ENCODE measurements around the gene OCRL. TPM values are rescaled to one million over a fixed set of nuclear protein-coding genes. Genes with fewer than 3 reads are reported as not detected.

OCRL gene
- total RNA-seq, result 1 to 10 TPM; 3.6 to 3.9 TPM

- Mint-ChIP-seq H3K4me1 (ENCODE audit: low read depth) (peaks cover 5% of the 10 kb centered on the region), H3K9me3 (no peaks in the 10 kb centered on the region), H3K27ac (no peak within 1 kb of the TSS), H3K36me3 (ENCODE audit: low read depth) (no peaks in the 10 kb centered on the region), H3K27me3 (ENCODE audit: low read depth) (no peaks in the 10 kb centered on the region), H3K4me3 (peak within 1 kb of the TSS; percentile 71)
- CTCF ChIA-PET, result interaction anchor here (0.7 kb wide), 1 partner anchor 520 kb away, joined by 3 read pairs; no protein-coding TSS in a partner anchor
- DNase-seq, result peak; percentile 67
- intact Hi-C loops (cut with micrococcal nuclease), result loop anchor here (2.0 kb wide), 1 partner anchor 17 kb away; the partner anchor contains the start of gene SMARCA1
Observed at GRCh38 chrX:129540068-129540653, at the start of gene OCRL. Gene OCRL (plus strand): TSS chrX:129540259. CDS start chrX:129540440, 181 bp downstream.

DNA sequence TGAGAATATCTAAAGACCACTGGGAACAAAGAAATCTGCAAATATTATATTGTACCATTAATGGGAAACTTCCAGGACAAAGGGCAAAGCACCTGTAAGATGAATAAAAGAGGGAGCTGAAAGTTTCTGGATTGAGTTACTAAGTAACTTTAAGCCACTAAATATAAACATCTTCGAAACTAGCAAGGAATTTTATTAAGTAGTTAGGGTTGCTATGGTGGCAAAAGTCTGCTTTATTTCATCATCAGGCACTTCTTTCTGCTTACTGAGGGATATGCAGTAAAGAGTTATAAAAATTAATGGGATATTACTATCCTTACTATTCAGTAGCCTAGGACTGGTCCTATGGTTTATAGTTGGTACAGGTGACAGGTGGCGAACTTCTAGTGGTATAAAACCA, 49.7 kb upstream of the OCRL start:
- Mint-ChIP-seq H3K36me3 (ENCODE audit: low read depth) (no peaks in the 10 kb centered on the region), H3K4me1 (ENCODE audit: low read depth) (no peaks in the 10 kb centered on the region), H3K27me3 (ENCODE audit: low read depth) (no peaks in the 10 kb centered on the region), H3K4me3 (no peak overlapping the region), H3K9me3 (no peaks in the 10 kb centered on the region), H3K27ac (no peak overlapping the region)
- CTCF ChIA-PET, result no interaction called here
- DNase-seq, result no peak
- intact Hi-C loops (cut with micrococcal nuclease), result no loop called here

- H3K27me3 Mint-ChIP-seq (ENCODE audit: low read depth), result no peaks in the 10 kb centered on the region
- H3K4me1 Mint-ChIP-seq (ENCODE audit: low read depth), result no peaks in the 10 kb centered on the region
- intact Hi-C loops (cut with micrococcal nuclease), result no loop called here
- no peak overlapping the region for H3K27ac Mint-ChIP-seq
- H3K36me3 Mint-ChIP-seq (ENCODE audit: low read depth), result no peaks in the 10 kb centered on the region
- no peak for DNase-seq
- no peaks in the 10 kb centered on the region for H3K9me3 Mint-ChIP-seq
- CTCF ChIA-PET, result no interaction called here
- no peak overlapping the region for H3K4me3 Mint-ChIP-seq
Observed at GRCh38 chrX:129493643-129494042, 46.4 kb upstream of the OCRL start.

DNA sequence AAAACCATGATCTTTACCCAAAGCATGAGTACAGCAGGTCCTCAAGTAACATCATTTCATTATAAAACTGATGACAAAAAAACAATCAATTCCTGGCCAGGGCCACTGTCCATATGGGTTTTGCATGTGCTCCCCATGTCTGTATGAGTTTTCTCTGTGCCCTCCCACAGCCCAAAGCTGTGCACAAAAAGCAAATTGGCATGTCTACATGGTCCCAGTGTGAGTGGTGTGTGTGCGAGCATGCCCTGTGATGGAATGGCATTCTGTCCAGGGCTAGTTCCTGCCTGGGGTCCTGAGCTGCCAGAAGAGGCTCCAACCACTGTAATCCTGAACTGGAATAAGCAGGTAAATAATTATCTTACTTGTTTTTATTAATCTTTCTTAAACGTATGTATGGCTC, 45.2 kb upstream of the OCRL start:
- CTCF ChIA-PET, result no interaction called here
- intact Hi-C loops (cut with micrococcal nuclease), result no loop called here
- H3K27me3 Mint-ChIP-seq (ENCODE audit: low read depth), result no peaks in the 10 kb centered on the region
- no peaks in the 10 kb centered on the region for H3K36me3 Mint-ChIP-seq (ENCODE audit: low read depth)
- no peak overlapping the region for H3K27ac Mint-ChIP-seq
- no peak for DNase-seq
- H3K9me3 Mint-ChIP-seq, result no peaks in the 10 kb centered on the region
- no peak overlapping the region for H3K4me3 Mint-ChIP-seq
- H3K4me1 Mint-ChIP-seq (ENCODE audit: low read depth), result no peaks in the 10 kb centered on the region

- no peak for DNase-seq
- H3K27ac Mint-ChIP-seq, result no peak overlapping the region
- H3K4me3 Mint-ChIP-seq, result no peak overlapping the region
- intact Hi-C loops (cut with micrococcal nuclease), result no loop called here
- CTCF ChIA-PET, result no interaction called here
- no peaks in the 10 kb centered on the region for H3K36me3 Mint-ChIP-seq (ENCODE audit: low read depth)
- H3K4me1 Mint-ChIP-seq (ENCODE audit: low read depth), result no peaks in the 10 kb centered on the region
- no peaks in the 10 kb centered on the region for H3K27me3 Mint-ChIP-seq (ENCODE audit: low read depth)
- H3K9me3 Mint-ChIP-seq, result no peaks in the 10 kb centered on the region
Observed at GRCh38 chrX:129495900-129496299, 44.2 kb upstream of the OCRL start.

- H3K9me3 Mint-ChIP-seq, result no peaks in the 10 kb centered on the region
- H3K27me3 Mint-ChIP-seq (ENCODE audit: low read depth), result no peaks in the 10 kb centered on the region
- H3K4me1 Mint-ChIP-seq (ENCODE audit: low read depth), result no peaks in the 10 kb centered on the region
- intact Hi-C loops (cut with micrococcal nuclease), result no loop called here
- H3K36me3 Mint-ChIP-seq (ENCODE audit: low read depth), result no peaks in the 10 kb centered on the region
- no peak for DNase-seq
- CTCF ChIA-PET, result no interaction called here
- no peak overlapping the region for H3K27ac Mint-ChIP-seq
- no peak overlapping the region for H3K4me3 Mint-ChIP-seq
Observed at GRCh38 chrX:129496625-129497024, 43.4 kb upstream of the OCRL start.

GRCh38 chrX:129497146-129497843, 42.8 kb upstream of the OCRL start:
- CTCF ChIA-PET, result no interaction called here
- no peak for DNase-seq
- H3K9me3 Mint-ChIP-seq, result no peaks in the 10 kb centered on the region

GRCh38 chrX:129510331-129510730, 29.7 kb upstream of the OCRL start:
- CTCF ChIA-PET, result no interaction called here
- DNase-seq, result no peak
- intact Hi-C loops (cut with micrococcal nuclease), result no loop called here
- no peaks in the 10 kb centered on the region for H3K27me3 Mint-ChIP-seq (ENCODE audit: low read depth)
- H3K4me1 Mint-ChIP-seq (ENCODE audit: low read depth), result no peaks in the 10 kb centered on the region
- H3K36me3 Mint-ChIP-seq (ENCODE audit: low read depth), result no peaks in the 10 kb centered on the region
- H3K9me3 Mint-ChIP-seq, result no peaks in the 10 kb centered on the region
- H3K4me3 Mint-ChIP-seq, result no peak overlapping the region
- H3K27ac Mint-ChIP-seq, result no peak overlapping the region

More at GRCh38 chrX:129497146-129497843, 42.8 kb upstream of the OCRL start:
- H3K4me3 Mint-ChIP-seq, result no peak overlapping the region
- no peaks in the 10 kb centered on the region for H3K4me1 Mint-ChIP-seq (ENCODE audit: low read depth)
- intact Hi-C loops (cut with micrococcal nuclease), result no loop called here
- no peaks in the 10 kb centered on the region for H3K36me3 Mint-ChIP-seq (ENCODE audit: low read depth)
- H3K27ac Mint-ChIP-seq, result no peak overlapping the region
- H3K27me3 Mint-ChIP-seq (ENCODE audit: low read depth), result no peaks in the 10 kb centered on the region

GRCh38 chrX:129511689-129512088, 28.4 kb upstream of the OCRL start:
- H3K4me1 Mint-ChIP-seq (ENCODE audit: low read depth), result no peaks in the 10 kb centered on the region
- H3K27me3 Mint-ChIP-seq (ENCODE audit: low read depth), result no peaks in the 10 kb centered on the region
- no peaks in the 10 kb centered on the region for H3K9me3 Mint-ChIP-seq
- H3K4me3 Mint-ChIP-seq, result no peak overlapping the region
- DNase-seq, result no peak
- no peak overlapping the region for H3K27ac Mint-ChIP-seq
- no peaks in the 10 kb centered on the region for H3K36me3 Mint-ChIP-seq (ENCODE audit: low read depth)
- CTCF ChIA-PET, result no interaction called here
- intact Hi-C loops (cut with micrococcal nuclease), result no loop called here

DNA sequence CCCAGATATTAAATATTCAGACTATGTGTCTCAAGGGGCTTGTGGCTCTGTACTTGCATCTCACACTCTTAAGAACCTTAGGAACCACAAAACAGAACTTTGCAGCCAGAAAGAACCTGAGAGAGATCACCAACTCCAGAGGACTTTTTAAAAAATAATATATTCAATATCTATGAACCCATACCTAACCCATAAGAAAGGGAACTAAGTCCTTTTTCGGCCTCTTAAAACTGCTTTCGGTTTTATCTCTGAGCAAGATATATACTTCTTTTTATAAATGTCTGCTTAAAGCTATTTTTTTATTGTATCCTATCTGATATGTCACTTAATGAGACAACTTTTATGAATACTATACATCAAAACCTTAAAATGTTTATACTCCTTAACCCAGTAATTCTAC, 27.6 kb upstream of the OCRL start:
- no peak for DNase-seq
- CTCF ChIA-PET, result no interaction called here
- no peaks in the 10 kb centered on the region for H3K27me3 Mint-ChIP-seq (ENCODE audit: low read depth)
- H3K36me3 Mint-ChIP-seq (ENCODE audit: low read depth), result no peaks in the 10 kb centered on the region
- H3K4me3 Mint-ChIP-seq, result no peak overlapping the region
- H3K27ac Mint-ChIP-seq, result no peak overlapping the region
- H3K9me3 Mint-ChIP-seq, result no peaks in the 10 kb centered on the region
- no peaks in the 10 kb centered on the region for H3K4me1 Mint-ChIP-seq (ENCODE audit: low read depth)
- intact Hi-C loops (cut with micrococcal nuclease), result no loop called here

GRCh38 chrX:129516402-129516801, 23.7 kb upstream of the OCRL start:
- Mint-ChIP-seq H3K4me1 (ENCODE audit: low read depth) (no peaks in the 10 kb centered on the region), H3K9me3 (no peaks in the 10 kb centered on the region), H3K4me3 (no peak overlapping the region), H3K27me3 (ENCODE audit: low read depth) (no peaks in the 10 kb centered on the region), H3K27ac (no peak overlapping the region), H3K36me3 (ENCODE audit: low read depth) (no peaks in the 10 kb centered on the region)
- intact Hi-C loops (cut with micrococcal nuclease), result no loop called here
- no peak for DNase-seq
- CTCF ChIA-PET, result no interaction called here

DNA sequence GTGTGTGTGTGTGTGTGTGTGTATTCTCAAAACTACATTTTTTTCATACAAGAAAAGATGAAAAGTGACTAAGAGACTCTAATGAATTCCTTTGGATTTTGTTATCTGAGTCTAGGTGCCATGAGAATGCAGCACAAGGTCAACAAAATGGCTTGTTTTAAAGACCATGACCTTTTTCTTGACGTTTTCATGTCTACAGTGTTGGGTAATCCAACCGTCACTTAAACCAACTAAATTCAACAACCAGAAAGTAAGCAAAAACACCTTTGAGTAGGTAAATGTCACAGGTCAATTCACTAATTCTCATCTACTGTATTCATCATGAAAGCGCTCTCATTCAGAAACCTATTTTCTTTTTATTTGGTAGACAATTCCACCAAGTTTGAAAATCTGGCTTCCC, 19.9 kb upstream of the OCRL start:
- Mint-ChIP-seq H3K4me1 (ENCODE audit: low read depth) (peaks cover 3% of the 10 kb centered on the region), H3K36me3 (ENCODE audit: low read depth) (no peaks in the 10 kb centered on the region), H3K9me3 (no peaks in the 10 kb centered on the region), H3K27me3 (ENCODE audit: low read depth) (no peaks in the 10 kb centered on the region), H3K4me3 (no peak overlapping the region), H3K27ac (no peak overlapping the region)
- intact Hi-C loops (cut with micrococcal nuclease), result no loop called here
- CTCF ChIA-PET, result no interaction called here
- no peak for DNase-seq

Data from activated naive CD4-positive, alpha-beta T cell treated with anti-CD3 and anti-CD28 coated beads for 36 hours (primary cell).